HG03135 (cell line): ENCODE results near the gene SDHB.

Experiments used
- ATAC-seq: cut with Tn5 transposase; IDR thresholded peaks from one replicate; pipeline ENCODE4 v1.9.1; 2021; ENCODE audit warnings: mild to moderate bottlenecking, moderate library complexity; ENCODE audit not compliant: unreplicated experiment

The SDHB gene

GRCh38 chr1:16989676-16990391 lies 64.0 kb downstream of the SDHB start:
- no peak for ATAC-seq

- ATAC-seq: no peak
These were observed 65.6 kb downstream of the SDHB start for GRCh38 chr1:16988210-16988609.

GRCh38 chr1:16986962-16987361 lies 66.9 kb downstream of the SDHB start:
- ATAC-seq: no peak

- no peak for ATAC-seq
These were observed 67.3 kb downstream of the SDHB start for GRCh38 chr1:16986560-16986959.

DNA sequence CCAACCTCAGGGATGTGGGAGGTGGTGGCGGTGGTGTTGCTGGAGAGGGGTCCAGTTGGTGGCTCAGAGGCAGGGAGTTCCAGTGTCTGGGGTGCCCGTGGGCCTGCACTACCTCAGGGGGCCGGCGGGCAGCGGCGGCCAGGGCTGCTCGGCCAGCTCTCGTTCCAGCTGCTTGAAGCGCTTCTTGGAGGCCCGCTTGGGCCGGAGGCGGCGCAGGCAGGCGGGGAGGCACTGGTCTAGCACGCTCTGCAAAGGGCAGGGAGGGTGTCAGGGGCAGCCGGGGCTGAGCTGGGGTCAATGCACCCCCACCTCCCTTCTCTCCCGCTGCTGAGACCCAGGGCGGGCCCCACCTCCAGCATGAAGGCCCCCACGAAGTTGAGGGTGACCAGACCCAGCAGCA lies 67.7 kb downstream of the SDHB start:
- no peak for ATAC-seq

DNA sequence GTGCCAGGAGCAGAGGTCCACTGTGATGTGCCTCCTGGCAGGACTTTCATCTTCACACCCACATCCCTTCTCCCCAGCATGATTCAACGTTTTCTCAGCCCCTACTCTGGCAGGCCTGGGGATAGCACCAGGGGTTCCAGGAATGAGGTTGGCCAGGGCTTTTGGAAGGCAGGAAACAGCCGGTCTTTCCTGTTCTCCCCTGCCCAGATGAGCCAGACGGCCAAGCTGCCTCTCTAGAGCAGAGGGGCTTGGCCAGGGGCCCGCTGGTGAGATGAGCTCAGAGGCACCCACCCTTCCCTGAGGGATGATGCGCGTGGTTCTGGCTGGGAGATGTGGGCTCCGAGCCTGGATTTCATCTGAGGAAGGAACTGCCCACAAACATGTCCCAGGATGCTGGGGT lies 69.1 kb downstream of the SDHB start:
- no peak for ATAC-seq

- ATAC-seq: no peak
These were observed 70.2 kb downstream of the SDHB start for GRCh38 chr1:16983649-16984048.

DNA sequence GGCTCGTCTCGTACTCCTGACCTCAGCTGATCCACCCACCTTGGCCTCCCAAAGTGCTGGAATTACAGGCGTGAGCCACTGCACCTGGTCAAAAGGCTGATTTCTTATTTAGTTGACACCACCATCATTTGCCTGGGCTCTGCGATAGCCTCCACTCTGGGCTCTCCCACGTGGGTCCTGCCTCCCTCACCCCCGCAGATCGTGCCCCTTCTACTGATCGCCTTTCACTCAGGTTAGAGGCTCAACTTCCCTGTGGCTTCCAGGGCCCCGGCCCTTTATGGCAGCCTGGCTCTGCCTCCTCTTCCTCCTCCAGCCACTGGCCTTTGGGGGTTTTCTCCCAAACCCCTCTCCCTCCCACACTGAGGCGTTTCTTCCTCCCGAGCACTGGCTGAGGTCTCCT lies 70.9 kb downstream of the SDHB start:
- no peak for ATAC-seq

DNA sequence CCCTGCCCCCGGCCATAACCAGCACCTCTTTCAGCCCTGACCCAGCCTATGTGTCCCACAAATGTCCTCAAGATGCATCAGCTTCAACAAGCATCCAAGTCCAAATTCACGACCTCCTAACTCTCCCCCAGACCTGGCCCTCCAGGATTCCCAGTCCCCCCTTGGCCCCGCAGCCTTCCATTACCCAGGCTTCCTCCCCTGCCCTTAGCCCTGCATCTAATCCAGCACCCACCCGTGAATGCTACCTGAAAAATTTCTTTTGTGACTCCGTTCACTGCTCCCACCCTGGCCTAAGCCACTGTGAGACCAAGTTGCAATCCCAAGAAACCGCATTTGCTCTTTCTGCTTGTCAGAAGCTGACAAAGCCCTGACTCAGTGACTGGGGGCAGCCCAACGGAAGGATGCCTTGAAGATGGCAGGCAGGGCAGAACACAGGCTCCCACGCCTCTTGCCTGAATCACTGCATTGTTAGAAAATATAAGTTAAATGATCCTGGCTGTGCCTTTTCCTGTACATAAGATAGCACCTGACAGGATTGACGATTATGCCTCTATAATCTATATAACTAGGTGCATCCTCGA lies 72.5 kb downstream of the SDHB start:
- ATAC-seq: no peak

DNA sequence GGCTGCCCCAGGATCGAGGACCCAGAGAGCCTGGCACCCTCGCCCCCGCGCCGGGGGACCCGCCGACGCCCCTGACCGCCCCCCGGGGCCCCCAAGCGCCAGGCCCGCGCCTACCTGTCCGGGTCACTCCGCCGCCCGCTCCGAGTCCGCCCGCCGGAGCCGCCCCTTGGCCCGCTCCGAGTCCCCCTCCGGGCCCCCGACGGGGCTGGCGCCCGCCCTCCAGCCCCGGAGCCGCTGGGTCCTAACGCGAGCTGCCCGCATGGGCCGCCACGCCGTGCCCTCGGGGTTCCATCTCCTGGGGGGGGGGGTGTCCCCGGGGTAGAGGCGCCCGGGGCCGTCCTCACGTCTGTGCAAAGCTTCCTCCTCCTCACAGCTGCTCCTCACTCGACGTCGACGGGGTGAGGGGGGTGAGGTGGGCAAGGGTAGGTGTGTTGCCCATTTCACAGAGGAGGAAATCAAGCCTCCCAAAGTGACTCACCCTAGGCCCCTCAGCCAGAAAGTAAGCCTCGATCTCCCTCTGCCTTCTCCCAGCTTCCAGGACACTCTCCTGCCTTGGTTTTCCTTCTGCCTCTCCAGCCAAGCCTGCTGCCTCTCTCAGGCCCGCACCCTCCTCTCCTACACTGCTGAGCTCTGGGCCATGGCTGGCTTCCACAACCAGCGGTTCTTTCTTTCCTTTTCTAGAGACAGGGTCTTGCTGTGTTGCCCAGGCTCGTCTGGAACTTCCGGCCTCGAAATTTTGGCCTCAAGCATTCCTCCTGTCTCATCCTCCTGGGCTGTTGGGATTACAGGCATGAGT lies 73.2 kb downstream of the SDHB start, which contains the start of gene MFAP2:
Gene MFAP2 (minus strand): TSS at position 148 of the 796 bp plus-strand sequence. CDS start 2,347 bp downstream, outside the sequence.
- ATAC-seq: no peak

DNA sequence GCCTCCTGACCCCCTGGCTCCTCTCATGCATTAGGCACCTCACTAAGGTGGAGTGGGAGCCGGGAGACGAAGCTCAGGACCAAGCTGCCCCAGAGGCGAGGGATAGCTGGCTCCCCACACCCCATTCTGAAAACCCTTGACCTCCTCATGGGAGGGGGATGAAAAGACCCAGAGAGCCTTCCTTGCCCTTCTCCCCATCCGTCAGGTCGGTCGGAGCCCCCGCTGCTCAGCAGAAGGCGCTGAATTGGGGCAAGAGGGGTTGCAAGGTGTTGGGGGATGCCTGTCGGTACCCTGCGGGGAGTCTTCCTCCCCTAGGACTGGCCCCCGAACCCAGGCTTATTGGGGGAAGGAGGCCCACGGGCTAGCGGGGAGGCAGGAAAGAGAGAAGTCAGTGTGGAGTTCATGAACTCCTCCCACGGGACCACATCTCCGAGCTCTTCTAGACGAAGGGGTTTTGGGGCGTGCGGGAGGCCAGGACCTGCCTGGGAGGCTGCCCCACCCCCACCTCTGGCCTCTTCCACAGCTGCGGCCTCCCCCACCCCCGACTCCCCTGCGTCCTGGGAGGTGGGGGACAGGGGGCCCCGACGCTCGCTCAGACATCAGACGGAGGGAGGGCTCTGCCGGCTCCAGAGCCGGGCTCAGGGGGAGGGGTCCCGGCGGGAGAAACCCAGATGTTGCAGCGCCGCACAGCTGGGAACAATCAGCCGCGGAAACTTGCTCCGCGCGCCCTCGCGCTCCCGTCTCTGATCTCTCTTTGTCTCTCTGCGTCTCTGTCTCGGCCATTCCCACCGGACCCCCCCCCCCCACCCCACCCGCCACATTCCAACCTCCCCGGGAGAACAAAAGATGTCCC lies 74.1 kb downstream of the SDHB start:
- ATAC-seq: no peak

DNA sequence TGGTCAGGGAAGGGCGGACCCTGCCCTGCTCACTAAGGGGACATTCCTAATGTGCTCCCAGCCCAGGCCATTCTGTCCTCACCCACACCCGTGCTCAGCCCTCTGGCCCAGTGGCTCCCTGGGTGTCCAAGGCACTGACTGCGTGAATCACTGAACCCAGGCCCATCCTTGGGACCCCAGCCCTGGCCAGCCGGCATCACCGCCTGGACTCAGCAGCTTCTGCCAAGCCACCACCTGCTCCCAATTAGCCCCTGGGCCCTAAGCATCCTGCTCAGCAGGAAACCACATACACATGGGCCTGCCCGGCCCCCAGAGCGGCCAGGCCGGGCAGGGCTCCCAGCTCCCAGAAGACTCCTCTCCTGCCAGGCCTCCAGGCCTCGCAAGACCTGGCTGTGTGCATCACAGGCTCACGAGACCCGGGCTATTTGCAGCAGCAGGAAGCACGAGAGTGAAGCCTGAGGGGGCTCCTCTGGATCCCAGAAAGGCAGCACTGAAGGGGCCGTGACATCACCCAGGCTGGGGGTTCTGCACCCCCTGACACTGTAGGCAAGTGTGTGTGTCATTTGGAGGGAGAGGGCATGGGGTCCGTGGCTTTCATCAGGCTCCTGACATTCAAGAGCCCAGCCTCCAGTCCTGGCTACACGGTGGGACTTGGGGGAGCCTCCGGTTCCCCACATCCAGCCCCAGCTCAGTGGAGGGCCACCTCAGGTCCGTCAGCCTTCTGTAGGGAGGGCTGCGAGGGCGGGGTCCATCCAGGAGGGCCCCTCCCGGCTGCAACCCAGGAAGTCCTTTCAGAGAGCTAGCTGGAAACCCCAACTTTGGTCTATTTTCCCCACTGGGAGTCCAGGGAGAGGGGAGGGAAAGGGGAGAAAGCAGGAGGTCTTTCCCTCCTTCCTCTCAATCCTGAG lies 75.0 kb downstream of the SDHB start:
- ATAC-seq: no peak

DNA sequence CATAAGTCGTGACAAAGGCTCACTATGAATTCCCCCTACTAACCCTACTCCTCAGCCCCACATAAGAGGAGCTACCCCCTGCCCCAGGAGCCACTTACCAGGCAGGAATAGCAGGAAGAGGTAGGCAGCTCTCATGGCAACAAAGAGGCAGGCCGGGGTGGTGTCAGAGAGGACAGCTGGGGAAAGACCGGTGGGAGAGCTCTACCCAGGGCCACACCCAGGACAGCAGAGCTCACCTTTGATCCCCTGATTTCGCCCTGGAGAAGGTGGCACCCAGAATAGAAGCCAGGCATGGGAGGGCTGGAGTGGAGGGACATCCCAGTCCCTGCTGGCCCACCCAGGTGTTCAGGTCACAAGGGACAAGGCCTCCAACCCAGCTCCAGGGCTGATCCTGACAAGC lies 75.7 kb downstream of the SDHB start:
- no peak for ATAC-seq

GRCh38 chr1:16977377-16977776 lies 76.5 kb downstream of the SDHB start:
- ATAC-seq: no peak

- ATAC-seq: no peak
These were observed 76.9 kb downstream of the SDHB start for GRCh38 chr1:16976966-16977365.

- ATAC-seq: no peak
These were observed 78.0 kb downstream of the SDHB start for GRCh38 chr1:16975838-16976237.

GRCh38 chr1:16975211-16975610 lies 78.6 kb downstream of the SDHB start:
- ATAC-seq: no peak

DNA sequence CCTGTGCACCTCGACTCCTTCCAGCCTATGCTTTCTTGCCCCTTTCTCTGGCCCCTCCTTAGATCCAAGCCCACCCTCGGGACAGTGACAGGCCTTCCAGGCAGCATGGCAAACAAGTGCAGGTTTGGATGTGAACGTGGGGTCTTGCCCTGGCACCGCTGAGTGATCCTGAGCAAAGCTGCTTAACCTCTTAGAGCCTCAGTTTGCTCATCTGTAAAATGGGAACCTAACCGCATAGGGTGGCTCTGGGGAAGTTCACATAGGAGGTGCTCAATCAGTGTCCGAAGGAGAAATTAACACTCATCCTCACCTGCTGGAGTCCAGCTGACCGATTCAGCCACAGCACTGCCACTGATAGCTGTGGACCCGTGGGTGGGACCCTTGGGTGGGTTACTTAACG lies 80.6 kb downstream of the SDHB start:
- no peak for ATAC-seq

- no peak for ATAC-seq
These were observed 81.5 kb downstream of the SDHB start for GRCh38 chr1:16972189-16972895.
